Hippocampal formation (tissue), 2 donors: ENCODE results near the gene TKT.

ENCODE experiments used
- DNase-seq, 2 donors: peaks; one replicate each; lab custom pipeline; 2025; lab: John Stamatoyannopoulos, UW

TKT gene

DNA sequence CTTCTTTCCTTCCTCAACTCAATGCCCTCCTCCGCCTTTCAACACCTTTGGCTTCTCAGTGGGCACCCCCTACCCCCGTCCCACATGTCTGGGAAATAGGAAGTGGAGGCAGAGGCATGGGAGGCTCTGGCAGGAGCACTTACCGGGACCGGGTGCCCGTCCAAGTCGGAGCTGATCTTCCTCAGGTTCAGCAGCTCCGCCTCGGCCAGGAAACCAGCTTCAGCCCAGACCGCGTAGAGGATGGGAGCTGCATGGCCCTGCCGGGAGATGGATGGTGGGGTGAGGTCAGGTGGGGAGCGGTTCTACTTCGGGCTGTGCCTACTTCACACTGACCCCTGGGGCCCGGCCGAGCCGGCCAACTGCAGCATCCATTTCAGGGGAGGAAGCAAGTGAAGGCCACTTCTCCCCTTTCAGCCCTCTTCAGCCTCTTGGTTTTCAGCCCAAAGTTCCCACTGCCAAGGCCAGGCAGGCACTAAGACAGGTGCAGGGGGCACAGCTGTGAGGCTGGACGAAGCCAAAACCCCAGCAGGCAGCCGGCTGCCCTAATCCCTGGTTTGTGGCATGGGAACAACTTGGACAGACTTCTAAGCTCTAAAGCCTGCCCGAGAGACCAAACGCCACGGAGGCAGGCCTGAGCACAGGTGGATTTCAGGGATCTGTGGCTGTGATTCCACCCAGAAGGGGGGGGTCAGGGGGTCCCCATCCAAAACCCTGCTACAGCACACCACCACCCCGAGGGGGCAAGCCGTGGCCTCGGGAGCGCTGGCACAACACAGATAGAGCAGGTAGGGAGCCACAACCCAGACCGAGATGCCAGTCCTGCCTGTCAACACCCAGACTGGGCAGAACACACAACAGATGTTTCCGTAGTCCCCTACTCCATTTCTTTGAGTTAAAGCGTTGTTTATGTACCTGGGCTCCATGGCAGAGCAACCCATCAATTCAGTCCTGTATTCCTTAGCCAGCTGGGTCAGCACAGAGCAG, 14.5 kb downstream of the TKT start:
- no peak for DNase-seq

DNA sequence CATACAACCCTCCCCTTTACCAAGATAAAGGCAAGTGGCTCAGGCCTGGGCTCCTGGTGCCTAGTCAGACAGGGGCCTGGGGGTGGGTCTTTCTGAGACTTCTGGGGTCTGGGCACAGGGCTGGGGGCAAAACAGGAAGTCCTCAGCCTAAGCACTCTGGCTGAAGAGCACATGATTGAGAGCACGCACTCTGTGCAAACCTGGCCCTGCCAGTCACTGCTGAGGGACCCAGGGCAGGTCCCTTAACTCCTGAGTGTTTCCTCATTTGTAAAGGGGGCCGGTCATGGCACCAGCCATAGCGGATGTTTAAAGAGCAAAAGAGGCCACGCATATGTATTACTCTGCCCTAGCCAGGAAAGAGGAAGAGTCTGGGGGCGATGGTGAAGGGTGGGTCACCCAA, 16.0 kb downstream of the TKT start:
- no peak for DNase-seq

DNA sequence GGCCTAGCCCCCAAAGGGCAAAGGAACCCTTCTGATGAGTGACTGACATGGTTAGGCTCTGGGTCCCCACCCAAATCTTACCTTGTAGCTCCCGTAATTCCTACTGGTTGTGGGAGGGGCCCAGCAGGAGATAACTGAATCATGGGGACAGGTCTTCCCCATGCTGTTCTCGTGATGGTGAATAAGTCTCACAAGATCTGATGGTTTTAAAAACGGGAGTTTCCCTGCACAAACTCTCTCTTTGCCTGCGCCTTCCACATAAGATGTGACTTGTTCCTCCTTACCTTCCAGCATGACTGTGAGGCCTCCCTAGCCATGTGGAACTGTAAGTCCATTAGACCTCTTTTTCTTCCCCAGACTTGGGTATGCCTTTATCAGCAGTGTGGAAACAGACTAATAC, 16.9 kb downstream of the TKT start:
- DNase-seq = no peak

DNA sequence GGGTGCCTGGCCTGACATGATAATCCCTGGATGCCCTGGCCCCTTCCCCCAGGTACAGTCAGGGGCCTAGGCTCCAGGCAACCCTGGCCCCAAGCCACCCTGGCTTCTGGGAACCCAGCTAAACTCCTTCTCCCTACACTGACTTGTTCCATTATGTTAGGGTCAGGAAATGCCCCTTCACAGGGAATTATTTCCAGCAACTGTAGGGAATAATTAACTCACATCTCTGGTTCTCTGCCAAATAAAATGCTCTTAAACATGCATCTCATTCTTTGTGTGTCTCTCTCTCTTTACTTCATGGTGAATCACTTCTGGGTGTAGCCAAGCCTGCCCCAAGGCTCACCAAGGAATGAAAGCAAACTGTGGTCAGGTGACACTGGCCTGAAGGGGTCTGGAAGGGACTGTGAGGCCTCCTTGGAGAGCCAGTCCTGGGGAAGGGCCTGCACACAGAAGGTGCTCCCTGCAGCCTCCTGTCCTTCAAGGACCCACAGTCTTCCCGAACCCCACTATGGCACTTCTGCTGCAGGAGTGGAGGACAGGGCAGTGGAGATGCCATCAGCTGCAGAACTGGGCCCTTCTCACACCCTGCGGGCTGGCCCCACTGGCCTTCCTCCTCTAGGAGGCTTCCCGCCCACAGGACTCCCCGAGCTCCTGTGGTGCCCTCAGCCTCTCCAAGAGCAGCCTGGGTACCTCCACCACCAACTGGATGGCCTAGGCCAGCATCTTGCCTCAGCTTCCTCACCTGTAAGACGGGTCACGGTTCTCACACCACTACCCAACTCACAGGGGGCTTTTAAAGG, 17.6 kb downstream of the TKT start:
- no peak for DNase-seq

DNA sequence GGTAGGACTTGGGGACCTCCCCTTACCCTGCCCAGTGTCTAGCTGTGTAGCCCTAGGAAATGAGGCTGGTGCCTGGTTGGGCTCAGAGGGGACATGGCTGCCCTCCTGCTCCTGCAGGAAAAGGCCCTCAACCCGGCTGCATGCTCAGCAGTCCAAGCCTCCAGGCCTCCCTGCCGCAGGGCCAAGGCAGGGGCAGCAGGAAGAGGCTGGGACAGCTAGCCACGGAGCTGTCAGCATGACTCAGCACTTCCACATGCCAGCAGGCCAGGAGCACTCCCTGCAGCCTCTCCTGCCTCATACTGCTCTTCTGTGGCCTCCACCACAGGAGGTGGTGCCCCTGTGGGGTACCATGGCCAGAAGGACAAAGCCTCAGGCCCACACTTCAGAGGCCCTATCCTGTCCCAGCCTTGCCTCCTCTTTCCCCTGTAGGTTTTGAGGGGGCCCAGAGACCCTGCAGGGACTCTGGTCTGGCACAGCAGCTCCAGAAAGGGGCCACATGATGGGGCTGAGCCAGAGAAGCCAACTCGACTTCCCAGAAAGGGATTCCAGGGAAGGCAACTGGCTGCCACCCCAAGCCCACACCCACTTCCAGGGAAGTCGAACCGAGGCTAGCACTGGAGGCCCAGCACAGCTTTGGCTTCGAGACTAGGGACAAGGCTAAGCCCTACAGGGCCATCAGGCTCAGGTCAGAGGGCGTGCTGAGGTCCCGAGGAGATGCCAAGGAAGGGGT, 19.5 kb downstream of the TKT start:
- peak in 1 of 2 donors; percentile 61 for DNase-seq

DNA sequence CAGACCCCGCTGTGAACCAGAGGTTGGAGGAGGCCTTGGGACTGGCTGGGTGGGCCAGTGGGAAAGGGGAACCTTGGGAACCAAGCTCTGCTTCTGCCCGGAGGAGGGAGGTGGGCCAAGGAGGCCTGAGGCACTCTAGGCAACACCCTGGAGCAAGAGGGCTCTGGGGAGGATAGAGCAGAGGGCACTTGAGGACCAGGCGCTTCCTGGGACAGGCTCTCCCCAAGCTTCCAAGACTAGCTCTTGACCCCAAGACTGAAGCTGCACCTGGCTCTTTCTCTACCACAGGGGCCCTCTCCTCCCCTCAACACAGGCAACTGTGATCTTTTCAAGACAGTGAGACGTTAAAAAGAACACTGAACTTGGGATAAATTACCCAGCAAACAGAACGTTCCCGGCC, 20.3 kb downstream of the TKT start:
- no peak for DNase-seq

DNA sequence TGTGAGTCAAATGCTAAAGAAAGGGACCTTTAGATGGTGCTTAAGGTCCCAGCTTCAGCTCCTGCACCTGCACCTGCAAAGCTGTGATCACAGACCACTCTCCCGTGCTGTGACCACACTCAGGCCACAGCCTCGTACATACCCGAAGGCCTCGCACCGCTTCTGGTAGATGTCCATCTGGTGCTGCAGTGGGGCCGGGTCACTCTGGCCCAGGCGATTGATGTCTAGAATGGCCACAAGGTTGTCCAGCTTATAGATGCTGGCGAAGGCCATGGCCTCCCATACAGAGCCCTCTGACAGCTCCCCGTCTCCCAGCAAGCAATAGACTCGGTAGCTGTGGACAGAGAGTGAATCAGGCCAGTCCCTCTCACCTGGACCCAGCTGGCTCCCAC, 21.0 kb downstream of the TKT start:
- no peak for DNase-seq

DNA sequence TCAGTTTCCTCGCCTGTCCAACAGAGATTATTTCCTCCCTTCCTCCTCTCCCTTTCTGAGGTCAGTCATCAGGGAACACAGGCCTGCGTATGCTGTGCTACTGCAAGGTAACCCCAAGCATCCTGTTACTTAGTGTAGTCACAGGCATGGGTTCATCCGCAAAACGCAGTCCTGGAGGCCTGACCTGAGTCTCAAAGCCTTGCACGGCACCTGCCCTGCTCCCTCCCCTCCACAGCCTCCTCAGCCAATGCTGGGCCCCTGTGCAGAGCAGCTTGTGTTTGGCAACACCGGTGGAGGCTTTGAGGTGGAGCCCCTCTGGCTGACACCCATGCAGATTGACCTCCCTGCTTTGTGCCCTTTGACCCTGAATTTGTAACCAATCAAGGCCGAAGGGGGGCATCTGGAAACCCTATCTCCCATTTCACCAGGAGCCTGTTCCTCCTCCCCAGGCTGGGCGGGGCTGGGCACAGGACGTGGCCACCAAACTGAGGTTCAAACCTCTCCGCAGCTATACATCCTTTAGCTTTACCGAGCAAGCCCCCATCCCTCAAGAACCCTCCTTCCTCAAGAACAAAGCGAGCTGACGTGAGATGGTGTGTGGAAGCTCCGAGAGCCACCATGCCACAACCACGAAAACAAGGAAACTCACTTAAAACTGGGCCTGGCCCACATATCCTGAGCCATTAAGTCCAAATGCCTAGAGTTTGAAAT, 21.5 kb downstream of the TKT start:
- no peak for DNase-seq

DNA sequence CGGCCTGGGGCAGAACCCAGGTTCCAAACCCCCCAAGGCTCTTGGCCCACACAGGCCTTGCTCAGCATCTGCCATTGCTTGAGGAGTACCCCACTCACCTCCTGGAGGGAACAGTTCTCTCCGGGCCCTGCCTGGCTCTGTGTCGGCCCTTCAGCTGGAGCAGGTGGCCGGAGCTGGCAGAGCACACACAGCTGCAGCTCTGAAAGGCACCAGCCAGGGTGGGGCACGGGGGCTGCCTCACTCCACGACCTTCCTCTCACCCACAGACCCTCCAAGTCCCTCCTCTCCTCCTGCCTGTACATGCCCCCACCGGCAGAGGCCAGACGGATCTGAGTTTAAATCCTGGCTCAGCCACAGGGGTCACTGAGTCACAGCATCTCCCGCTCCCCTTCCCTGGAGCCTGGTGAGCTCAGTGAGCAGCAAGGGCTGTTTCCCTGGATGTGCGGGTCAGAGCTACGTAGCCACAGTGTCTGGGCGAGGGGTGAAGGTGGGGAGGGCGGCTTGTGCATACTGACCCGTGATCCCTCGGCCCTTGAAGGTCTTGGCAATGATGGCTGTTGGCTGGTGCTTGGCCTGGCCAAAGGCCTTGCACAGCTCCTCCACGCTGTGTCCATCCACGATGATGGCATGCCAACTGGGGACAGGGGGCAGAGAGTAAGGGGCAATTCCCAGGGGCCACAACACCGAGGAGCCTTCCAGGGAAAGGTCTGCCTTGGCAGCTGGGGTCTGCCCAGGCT, 23.0 kb downstream of the TKT start:
- no peak for DNase-seq

DNA sequence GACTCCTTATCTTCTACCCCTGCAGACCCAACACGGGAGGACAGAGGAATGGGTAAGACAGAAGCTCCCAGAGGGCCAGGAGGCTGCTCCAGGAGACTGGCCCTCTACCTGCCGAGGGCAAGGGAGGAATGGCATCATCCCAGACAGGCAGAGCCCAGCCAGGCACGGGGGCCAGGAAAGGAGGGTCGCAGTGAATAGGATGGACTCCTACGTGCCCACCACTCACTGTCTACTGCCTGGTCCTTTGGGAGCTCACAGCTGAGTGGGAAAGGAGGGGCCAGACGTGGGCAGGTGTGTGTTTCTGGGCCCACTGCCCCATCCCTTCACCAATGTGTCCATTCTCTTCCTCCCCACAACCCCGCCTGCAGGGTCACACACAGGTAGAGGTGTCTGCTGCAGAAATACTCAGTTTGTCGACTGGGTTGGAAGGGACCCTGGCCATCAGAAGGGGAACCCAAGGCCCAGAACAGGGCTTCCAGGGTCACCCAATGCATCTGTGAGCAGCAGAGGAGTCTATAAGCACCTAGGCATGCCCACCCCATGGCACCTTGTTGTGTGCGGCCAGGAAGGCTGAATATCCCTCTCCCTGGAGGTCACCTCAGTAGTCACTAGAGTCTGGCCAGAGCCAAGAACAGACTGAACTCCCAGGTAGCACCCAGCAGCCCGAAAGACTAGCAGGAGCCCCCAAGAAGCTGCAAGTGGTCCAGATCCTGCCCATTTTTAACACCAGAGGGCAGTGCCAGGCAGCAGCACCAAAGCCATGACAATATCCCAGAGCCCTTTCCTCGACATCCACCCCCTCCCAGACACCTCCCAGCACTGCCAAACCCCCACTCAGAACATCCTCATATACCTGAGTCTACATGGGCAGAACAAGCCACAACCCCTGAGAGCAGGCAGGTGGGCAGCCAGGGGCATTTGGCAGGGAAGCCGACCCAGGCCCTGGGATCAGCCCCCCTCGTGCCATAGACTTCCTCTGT, 24.0 kb downstream of the TKT start:
- no peak for DNase-seq

DNA sequence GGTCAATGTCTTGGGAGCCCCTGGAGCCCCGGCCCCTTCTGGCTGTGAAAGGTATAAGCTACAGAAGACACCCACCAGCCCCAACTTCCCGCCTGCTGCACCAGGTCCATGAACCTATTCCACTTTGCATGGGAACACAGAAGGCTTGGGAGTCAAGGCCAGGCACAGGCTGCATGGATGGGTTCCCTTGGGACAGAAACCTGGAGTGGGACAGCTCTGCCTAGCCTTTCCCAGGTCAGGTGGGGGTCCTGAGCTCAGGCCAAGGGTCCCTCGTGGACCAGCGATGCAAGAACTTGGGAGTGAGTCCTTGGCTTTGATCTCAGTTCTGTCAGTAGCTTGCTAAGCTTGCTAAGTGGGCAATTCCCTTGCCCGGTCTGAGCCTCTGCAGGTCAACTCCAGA, 25.0 kb downstream of the TKT start:
- DNase-seq = no peak

DNA sequence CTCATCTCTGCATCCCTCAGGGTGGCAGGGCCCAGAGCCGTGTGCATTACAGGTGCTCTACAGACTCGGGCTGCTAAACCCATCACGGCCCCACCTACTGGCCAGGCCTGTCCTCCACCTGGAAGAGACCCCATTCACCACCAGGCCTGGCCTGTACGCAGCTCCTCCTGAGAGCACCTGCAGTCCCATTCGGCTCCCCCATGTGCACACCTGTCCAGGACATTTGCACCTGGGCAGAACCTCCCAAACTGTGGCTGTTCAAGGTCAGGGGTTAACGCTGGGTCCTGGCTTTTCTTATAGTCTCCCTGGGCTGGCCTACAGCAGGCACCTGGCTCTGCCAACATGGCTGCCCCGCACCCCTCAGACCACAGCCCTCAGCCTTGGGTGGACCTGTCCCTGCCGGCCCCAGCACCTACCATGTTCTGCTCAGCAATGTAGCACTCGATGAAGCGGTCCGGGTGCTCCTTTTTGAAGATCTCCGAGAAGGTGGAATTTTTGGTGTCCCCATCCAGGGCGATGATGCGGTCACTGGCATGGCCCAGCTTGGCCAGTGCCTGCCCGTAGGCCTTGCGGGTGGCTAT, 25.7 kb downstream of the TKT start:
- DNase-seq = no peak

DNA sequence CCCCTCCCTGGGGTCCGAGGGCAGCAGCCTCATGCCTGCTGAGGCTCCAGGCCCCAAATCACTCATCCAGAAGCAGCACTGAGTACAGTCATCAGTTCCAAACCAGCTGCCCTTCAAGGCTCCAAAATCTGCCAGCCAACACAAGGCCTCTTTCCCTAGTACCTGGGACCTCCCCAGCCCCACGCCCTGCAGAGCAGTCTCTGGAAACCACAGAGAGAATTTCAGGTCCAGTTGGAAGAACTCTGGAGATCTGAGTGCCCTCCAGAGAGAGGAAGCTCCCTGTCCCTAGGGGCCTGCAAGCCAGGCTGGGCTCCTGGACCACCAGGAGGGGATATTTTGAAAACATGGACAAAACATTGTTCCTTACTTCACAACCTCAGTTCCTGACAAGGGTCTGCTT, 26.2 kb downstream of the TKT start:
- no peak for DNase-seq

DNA sequence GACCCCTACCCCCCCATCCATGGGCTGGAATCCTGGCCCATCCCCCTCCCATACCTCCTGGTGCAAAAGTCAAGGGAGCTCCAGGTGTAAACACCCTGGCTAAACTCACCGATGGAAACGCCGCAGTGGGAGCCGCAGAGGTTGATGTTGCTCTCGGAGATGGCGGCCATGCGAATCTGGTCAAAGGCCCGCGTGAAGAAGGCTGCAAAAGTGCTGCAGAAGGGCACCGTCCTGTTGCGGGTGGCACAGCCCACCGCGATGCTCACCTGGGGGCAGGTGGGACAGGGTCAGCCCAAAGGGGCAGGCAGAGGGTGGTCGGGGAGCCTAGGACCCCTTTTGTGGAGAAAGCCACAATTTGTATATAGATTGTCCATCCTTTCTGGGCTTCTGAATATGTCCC, 26.7 kb downstream of the TKT start:
- no peak for DNase-seq

DNA sequence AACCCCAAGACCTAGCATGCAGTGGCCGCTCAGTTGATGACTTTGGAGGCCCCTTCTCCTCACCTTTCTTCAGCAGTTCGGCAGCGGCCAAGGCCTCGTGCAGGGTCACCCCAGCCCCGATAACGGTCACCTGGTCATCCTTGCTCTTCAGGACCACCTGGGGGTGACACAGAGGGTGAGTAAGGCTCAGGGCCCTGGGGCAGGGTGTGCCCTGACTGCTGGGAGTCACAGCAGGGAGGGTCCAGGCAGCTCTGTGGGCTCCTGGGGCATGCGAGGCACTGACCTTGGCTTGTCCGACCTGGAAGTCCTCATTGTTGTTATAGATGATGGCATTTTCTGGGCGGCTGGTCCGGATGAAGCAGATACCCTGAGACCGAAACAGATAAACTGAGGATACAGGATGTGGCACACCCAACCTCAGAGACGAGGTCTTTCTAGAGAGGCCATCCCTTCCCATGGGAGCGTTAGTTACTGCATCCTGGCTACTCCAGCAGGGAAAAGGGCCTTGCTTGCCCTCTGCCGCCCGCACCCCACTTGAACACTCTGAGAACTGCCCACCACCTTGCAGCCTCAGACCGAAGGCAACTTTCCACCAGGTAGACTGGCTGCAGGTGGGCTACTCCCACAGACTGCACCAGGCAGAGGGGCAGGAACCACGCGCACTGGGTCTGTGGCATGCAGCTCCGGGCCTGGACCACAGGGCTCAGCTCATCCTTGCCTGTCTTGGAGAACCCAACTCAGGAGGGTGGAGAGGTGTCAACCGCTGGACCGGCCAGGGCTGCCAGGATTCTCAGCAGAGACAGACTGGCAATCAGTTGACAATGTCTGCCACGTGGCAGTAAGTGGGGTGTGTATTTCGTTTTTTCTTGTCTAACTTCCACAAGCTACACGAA, 27.6 kb downstream of the TKT start:
- no peak for DNase-seq

DNA sequence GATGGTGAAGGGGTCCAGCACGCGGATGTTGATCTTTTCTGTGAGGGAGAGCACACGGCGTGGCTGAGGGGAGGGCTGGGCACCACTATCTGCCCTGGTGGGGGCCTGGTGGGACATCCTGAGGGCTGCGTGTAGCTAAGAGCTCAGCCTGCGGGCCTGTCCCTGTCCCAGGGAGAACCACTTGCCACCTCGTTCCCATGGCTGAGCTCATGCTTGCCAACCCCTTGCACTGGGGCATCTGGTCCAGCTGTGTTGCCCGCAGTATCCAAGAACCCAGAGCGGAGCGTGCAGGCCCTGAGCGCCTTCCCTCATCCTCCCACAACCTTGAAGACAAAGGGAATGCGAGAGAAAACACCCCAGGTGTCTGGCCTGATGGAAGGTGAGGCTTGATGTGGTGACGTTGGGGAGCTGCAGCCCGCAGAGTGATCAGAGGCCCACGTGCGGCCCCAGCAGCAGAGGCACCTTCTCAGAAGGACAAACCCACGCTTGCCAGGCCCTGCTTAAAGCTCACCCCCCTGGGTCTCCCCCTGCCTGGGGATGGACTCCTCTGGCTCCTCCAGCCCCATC, 28.9 kb downstream of the TKT start:
- DNase-seq = no peak

DNA sequence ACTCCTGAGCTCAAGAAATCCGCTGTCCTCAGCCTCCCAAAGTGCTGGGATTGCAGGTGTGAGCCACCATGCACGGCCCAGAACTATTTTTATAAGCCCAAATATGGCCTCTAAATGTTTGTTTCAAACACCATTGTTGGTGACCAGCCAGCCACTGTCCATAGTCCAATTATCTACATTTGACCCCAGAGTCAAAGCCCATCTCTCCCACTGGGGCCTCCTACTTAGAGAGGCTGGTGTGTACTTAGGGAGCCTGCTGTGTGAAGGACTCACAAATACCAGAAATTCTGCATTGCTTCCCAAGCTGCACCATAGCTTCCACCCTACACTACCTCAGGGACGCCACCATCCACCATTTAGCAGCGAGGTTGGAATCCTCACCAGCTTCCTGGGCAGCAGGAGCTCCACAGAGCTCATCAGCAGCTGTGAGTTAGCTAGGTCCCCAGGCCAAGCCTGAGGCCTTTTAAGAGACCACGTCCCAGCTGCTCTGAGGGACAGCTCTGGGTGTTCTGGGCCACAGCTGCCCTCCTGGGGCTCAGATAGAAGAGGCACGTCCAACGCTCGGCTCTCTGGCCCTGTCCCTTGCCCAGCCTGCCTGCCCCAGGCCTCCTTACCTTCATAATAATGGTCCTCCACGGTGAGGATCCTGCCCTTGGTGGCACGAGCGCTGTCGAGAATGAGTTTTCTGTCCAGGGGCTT, 29.5 kb downstream of the TKT start:
- no peak for DNase-seq
